ENCODE measurements around the gene NINL.

The NINL gene

GRCh38 chr20:25499855-25500434 lies 85.4 kb downstream of the NINL start:
- DNase-seq (ENCODE audit: low spot score) = no peak

GRCh38 chr20:25499031-25499430 lies 86.3 kb downstream of the NINL start:
- DNase-seq (ENCODE audit: low spot score) = no peak

GRCh38 chr20:25498280-25498606 lies 87.1 kb downstream of the NINL start:
- no peak for DNase-seq (ENCODE audit: low spot score)

- no peak for DNase-seq (ENCODE audit: low spot score)
These were observed 87.6 kb downstream of the NINL start for GRCh38 chr20:25497586-25498279.

- DNase-seq (ENCODE audit: low spot score) = no peak
These were observed 88.3 kb downstream of the NINL start for GRCh38 chr20:25496968-25497401.

GRCh38 chr20:25496165-25496967 lies 89.0 kb downstream of the NINL start:
- DNase-seq (ENCODE audit: low spot score) = no peak

- no peak for DNase-seq (ENCODE audit: low spot score)
These were observed 90.0 kb downstream of the NINL start for GRCh38 chr20:25495189-25495824.

GRCh38 chr20:25494506-25495188 lies 90.7 kb downstream of the NINL start:
- no peak for DNase-seq (ENCODE audit: low spot score)

- DNase-seq (ENCODE audit: low spot score) = no peak
These were observed 91.4 kb downstream of the NINL start for GRCh38 chr20:25493748-25494505.

GRCh38 chr20:25493137-25493536 lies 92.2 kb downstream of the NINL start:
- DNase-seq (ENCODE audit: low spot score) = no peak

GRCh38 chr20:25491446-25492038 lies 93.8 kb downstream of the NINL start:
- DNase-seq (ENCODE audit: low spot score) = no peak

- no peak for DNase-seq (ENCODE audit: low spot score)
These were observed 94.5 kb downstream of the NINL start for GRCh38 chr20:25490656-25491445.

GRCh38 chr20:25489221-25489871 lies 96.0 kb downstream of the NINL start:
- DNase-seq (ENCODE audit: low spot score) = no peak

- no peak for DNase-seq (ENCODE audit: low spot score)
These were observed 97.4 kb downstream of the NINL start for GRCh38 chr20:25487975-25488374.

- DNase-seq (ENCODE audit: low spot score) = no peak
These were observed 98.0 kb downstream of the NINL start for GRCh38 chr20:25487306-25487705.

GRCh38 chr20:25486377-25486776 lies 99.0 kb downstream of the NINL start:
- no peak for DNase-seq (ENCODE audit: low spot score)

- no peak for DNase-seq (ENCODE audit: low spot score)
These were observed 99.5 kb downstream of the NINL start for GRCh38 chr20:25485872-25486271.

GRCh38 chr20:25484911-25485511 lies 100.3 kb downstream of the NINL start:
- no peak for DNase-seq (ENCODE audit: low spot score)

GRCh38 chr20:25484224-25484846 lies 101.0 kb downstream of the NINL start:
- no peak for DNase-seq (ENCODE audit: low spot score)
